B cell (primary cell): ENCODE measurements around the gene CTNND1. TPM values are rescaled to one million over a fixed set of nuclear protein-coding genes. Genes with fewer than 3 reads are reported as not detected.

ENCODE experiments used
- ATAC-seq: fragments of 200-7000 bp; cut with Tn5 transposase; one replicate; pipeline ENCODE4 v1.10.0; 2021; ENCODE audit warnings: low read depth, mild to moderate bottlenecking, moderate number of reproducible peaks, moderate library complexity
- CTCF ChIA-PET: fragments of 350-600 bp; sonication (Branson Sonifier 250); formaldehyde crosslinking; loops from one replicate; lab custom pipeline; 2021; ENCODE audit warnings: antibody characterized with exemption, inconsistent platforms; lab: Charles Lee
- POLR2A ChIA-PET: fragments of 350-600 bp; sonication (Branson Sonifier 250); formaldehyde crosslinking; loops from one replicate; lab custom pipeline; 2021; ENCODE audit warnings: antibody characterized with exemption; lab: Charles Lee
- DNase-seq: peaks from one replicate; pipeline ENCODE4 v3.0.0; 2013
- H2AFZ ChIP-seq: 2 replicates; pipeline ENCODE4 v1.6.1; 2012; ENCODE audit warnings: mild to moderate bottlenecking, low read depth, low read length; ENCODE audit not compliant: insufficient read depth, poor library complexity, severe bottlenecking
- H3K27ac ChIP-seq, 2 donors: 1 replicate in 1 of 2; 2 replicates in 1 of 2; pipeline ENCODE4 v1.5.1; 2012 to 2013; ENCODE audit warnings: low read length in 2 of 2, mild to moderate bottlenecking in 2 of 2, moderate library complexity in 1 of 2
- H3K27me3 ChIP-seq, 4 experiments: fragments of 200-600 bp in 1 of 4; sonication (generic) in 1 of 4; replicated peaks in 1 of 4; 1 replicate in 2 of 4; 2 replicates in 2 of 4; pipeline versions ENCODE4 v1.6.1 to v1.7.0; 2013 to 2016; ENCODE audit warnings: low read length in 3 of 4, mild to moderate bottlenecking in 2 of 4, mixed read lengths in 1 of 4, moderate library complexity in 1 of 4; ENCODE audit not compliant: insufficient read depth in 4 of 4, control insufficient read depth in 3 of 4; ENCODE audit errors: control extremely low read depth in 1 of 4
- H3K36me3 ChIP-seq, 2 experiments: replicated peaks in 1 of 2; 1 replicate in 1 of 2; 2 replicates in 1 of 2; pipeline versions ENCODE4 v1.6.1 to v1.7.1; 2013; ENCODE audit warnings: low read length in 1 of 2; ENCODE audit not compliant: insufficient read depth in 2 of 2, control insufficient read depth in 1 of 2; ENCODE audit errors: control extremely low read depth in 1 of 2, extremely low read depth in 1 of 2
- H3K4me1 ChIP-seq, 2 donors: fragments of 200-600 bp in 1 of 2; sonication (generic) in 1 of 2; 1 replicate in 1 of 2; 2 replicates in 1 of 2; pipeline versions ENCODE4 v1.5.1 to v1.6.1; 2013 to 2017; ENCODE audit warnings: low read length in 2 of 2; ENCODE audit not compliant: control insufficient read depth in 2 of 2, insufficient read depth in 2 of 2
- H3K4me2 ChIP-seq: replicated peaks from 2 replicates; pipeline ENCODE3; 2012; ENCODE audit warnings: mild to moderate bottlenecking, low read depth, low read length; ENCODE audit not compliant: poor library complexity, severe bottlenecking
- H3K4me3 ChIP-seq, 5 experiments: fragments of 200-600 bp in 1 of 5; sonication (generic) in 1 of 5; 1 replicate in 3 of 5; 2 replicates in 2 of 5; pipeline versions ENCODE4 v1.5.1 to v1.7.0; 2011 to 2016; ENCODE audit warnings: low read length in 4 of 5, mild to moderate bottlenecking in 4 of 5, low read depth in 2 of 5, control low read depth in 1 of 5, moderate library complexity in 1 of 5; ENCODE audit not compliant: insufficient read depth in 1 of 5; ENCODE audit errors: control extremely low read depth in 1 of 5, extremely low read depth in 1 of 5
- H3K79me2 ChIP-seq: fragments of 200-600 bp; sonication (generic); one replicate; pipeline ENCODE4 v1.6.0; 2016; ENCODE audit warnings: low read length; ENCODE audit not compliant: control insufficient read depth, insufficient read depth
- H3K9ac ChIP-seq: fragments of 200-600 bp; sonication (generic); 2 replicates; pipeline ENCODE4 v1.6.1; 2017; ENCODE audit warnings: mild to moderate bottlenecking, low read length, moderate library complexity
- H3K9me3 ChIP-seq, 3 donors: one replicate each; pipeline versions ENCODE4 v1.6.1 to v1.7.1; 2013; ENCODE audit warnings: low read length in 2 of 3; ENCODE audit not compliant: control insufficient read depth in 2 of 3, insufficient read depth in 1 of 3; ENCODE audit errors: control extremely low read depth in 1 of 3
- H4K20me1 ChIP-seq: 2 replicates; pipeline ENCODE4 v1.6.0; 2012; ENCODE audit warnings: mild to moderate bottlenecking, low read length; ENCODE audit not compliant: insufficient read depth, control insufficient read depth, poor library complexity, severe bottlenecking
- H3K27ac Mint-ChIP-seq: one replicate; pipeline ENCODE4 v1.8.0; 2021; ENCODE audit warnings: mixed read lengths
- H3K27me3 Mint-ChIP-seq: one replicate; pipeline ENCODE4 v1.8.0; 2021; ENCODE audit warnings: mixed read lengths
- H3K4me1 Mint-ChIP-seq: one replicate; pipeline ENCODE4 v1.8.0; 2021; ENCODE audit warnings: mixed read lengths
- H3K4me3 Mint-ChIP-seq: one replicate; pipeline ENCODE4 v1.8.0; 2021; ENCODE audit warnings: mixed read lengths
- H3K9me3 Mint-ChIP-seq: one replicate; pipeline ENCODE4 v1.8.0; 2022; ENCODE audit warnings: mixed read lengths; ENCODE audit not compliant: insufficient read depth
- EZH2 ChIP-seq: IDR thresholded peaks from 2 replicates; pipeline ENCODE4 v1.6.1; 2012; ENCODE audit warnings: borderline replicate concordance, low read depth, mild to moderate bottlenecking, moderate library complexity, low read length; ENCODE audit not compliant: insufficient read depth, poor library complexity, severe bottlenecking
- WGBS: methylation state at CpG from one replicate; pipeline ENCODE4 v1.1.5; 2013; ENCODE audit warnings: missing lambda C conversion rate; ENCODE audit not compliant: insufficient coverage; 5-methylcytosine and 5-hydroxymethylcytosine counted together
- intact Hi-C: fragments of 100-400 bp; cut with micrococcal nuclease; formaldehyde crosslinking; loops from one replicate; pipeline ENCODE4 v1.10.0; 2022
- polyA plus RNA-seq: library from polyadenylated mRNA; depleted of rRNA; stranded (reverse); fragments of >200 nt; gene quantifications from 2 replicates; pipeline ENCODE4 v1.2.3, GENCODE V29; 2012
- total RNA-seq, 2 donors: library from RNA; stranded (reverse); fragments of 120-200 nt in 1 of 2; gene quantifications; 1 replicate in 1 of 2; 2 replicates in 1 of 2; pipeline versions ENCODE4 v1.2.3 to v1.2.4, GENCODE V29; 2013 to 2022
- TF ChIP-seq, protein P1 (sequence below): fragments of 200-600 bp; IDR thresholded peaks from one replicate; pipeline ENCODE4 v1.8.0; 2022; ENCODE audit warnings: antibody characterized with exemption, mild to moderate bottlenecking

The CTNND1 gene
- total and polyA plus RNA-seq, 2 donors (not counting 1 experiment from before 2014, with no cell fraction given): 12.1 to 54.4 TPM

DNA sequence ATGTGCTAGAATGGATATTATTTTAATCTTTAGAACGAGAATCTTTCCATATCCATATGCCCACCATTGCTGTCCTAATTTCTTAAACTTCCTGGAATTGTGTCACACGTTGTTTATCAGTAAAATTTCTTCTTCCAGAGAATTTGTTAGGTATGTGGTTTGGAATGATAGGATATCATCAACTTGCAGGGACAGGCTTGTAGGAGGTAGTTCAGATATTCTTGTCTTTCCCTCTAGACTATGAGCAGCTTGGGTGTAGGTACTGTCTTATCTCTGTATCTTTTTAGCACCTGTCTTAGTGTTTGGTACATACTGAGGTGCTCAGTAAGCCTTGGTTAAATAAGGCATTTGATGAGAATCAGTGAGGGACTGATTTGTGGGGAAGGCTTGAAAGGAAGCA lies 3.4 kb downstream of the CTNND1 start:
- no peak for TF ChIP-seq EZH2
- TF ChIP-seq, protein P1, sequence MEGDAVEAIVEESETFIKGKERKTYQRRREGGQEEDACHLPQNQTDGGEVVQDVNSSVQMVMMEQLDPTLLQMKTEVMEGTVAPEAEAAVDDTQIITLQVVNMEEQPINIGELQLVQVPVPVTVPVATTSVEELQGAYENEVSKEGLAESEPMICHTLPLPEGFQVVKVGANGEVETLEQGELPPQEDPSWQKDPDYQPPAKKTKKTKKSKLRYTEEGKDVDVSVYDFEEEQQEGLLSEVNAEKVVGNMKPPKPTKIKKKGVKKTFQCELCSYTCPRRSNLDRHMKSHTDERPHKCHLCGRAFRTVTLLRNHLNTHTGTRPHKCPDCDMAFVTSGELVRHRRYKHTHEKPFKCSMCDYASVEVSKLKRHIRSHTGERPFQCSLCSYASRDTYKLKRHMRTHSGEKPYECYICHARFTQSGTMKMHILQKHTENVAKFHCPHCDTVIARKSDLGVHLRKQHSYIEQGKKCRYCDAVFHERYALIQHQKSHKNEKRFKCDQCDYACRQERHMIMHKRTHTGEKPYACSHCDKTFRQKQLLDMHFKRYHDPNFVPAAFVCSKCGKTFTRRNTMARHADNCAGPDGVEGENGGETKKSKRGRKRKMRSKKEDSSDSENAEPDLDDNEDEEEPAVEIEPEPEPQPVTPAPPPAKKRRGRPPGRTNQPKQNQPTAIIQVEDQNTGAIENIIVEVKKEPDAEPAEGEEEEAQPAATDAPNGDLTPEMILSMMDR: no peak
- no peaks in the 10 kb centered on the region for H3K27me3 ChIP-seq
- ATAC-seq: no peak
- H3K4me1 ChIP-seq: peaks cover 15 to 19% of the 10 kb centered on the region in 2 donors
- H3K4me3 ChIP-seq: no peak overlapping the region
- H4K20me1 ChIP-seq: no peaks in the 10 kb centered on the region
- no peak overlapping the region for H3K9ac ChIP-seq
- H3K27ac Mint-ChIP-seq: no peak overlapping the region
- no peak for DNase-seq
- H3K4me2 ChIP-seq: no peak overlapping the region
- intact Hi-C loops: no loop called here
- H3K27ac ChIP-seq: no peak overlapping the region
- no peaks in the 10 kb centered on the region for H3K27me3 Mint-ChIP-seq
- WGBS: no CpG with 5 or more reads among the region's 2 CpGs
- CTCF ChIA-PET: interaction anchor here (1.0 to 6.0 kb wide), 3 partner anchors 13 to 35 kb away, joined by 4 to 68 read pairs (median 6); partner anchors contain the start of gene BTBD18
- H3K9me3 ChIP-seq: no peaks in the 10 kb centered on the region
- H3K4me1 Mint-ChIP-seq: peaks cover 30% of the 10 kb centered on the region
- no peaks in the 10 kb centered on the region for H3K9me3 Mint-ChIP-seq
- H3K36me3 ChIP-seq: no peaks in the 10 kb centered on the region
- H2AFZ ChIP-seq: no peak overlapping the region
- POLR2A ChIA-PET: no interaction called here
- no peak overlapping the region for H3K4me3 Mint-ChIP-seq
- H3K79me2 ChIP-seq: peaks cover 76% of the 10 kb centered on the region

DNA sequence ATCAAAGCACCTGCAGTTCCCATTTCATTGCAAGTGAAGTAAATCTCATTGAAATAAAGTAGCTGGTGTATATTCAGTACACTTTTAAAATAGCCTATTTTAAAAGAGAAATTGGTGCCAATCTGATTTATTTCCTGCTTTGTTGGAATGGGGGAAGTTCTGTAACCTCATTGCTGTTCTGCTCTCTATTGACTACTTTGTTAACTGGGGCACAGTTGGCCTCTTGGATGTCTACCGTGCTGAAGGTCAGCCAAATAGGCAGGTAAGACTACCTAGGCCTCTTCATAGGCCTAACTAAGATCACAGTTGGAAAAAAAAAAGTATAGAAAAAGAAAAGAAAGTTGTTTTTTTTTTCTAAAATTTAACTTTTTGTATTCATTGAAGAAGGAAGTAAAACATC lies 9.2 kb downstream of the CTNND1 start:
- no peak for TF ChIP-seq EZH2
- TF ChIP-seq, protein P1: no peak
- Histone ChIP-seq H3K27me3 (no peaks in the 10 kb centered on the region), H3K79me2 (peaks cover 82% of the 10 kb centered on the region), H3K36me3 (no peaks in the 10 kb centered on the region), H4K20me1 (no peaks in the 10 kb centered on the region), H3K27ac (peak overlapping the region in 1 of 2 donors; percentile 59), H3K4me3 (no peak overlapping the region), H3K4me2 (no peak overlapping the region), H3K9ac (no peak overlapping the region), H3K4me1 (peaks cover 4 to 9% of the 10 kb centered on the region in 2 donors), H2AFZ (no peak overlapping the region), H3K9me3 (no peaks in the 10 kb centered on the region)
- ATAC-seq (no peak), DNase-seq (no peak)
- ChIA-PET POLR2A (no interaction called here), CTCF (interaction anchor here (0.7 to 0.8 kb wide), 2 partner anchors 30 to 1448 kb away, joined by 4 to 5 read pairs; no protein-coding TSS in a partner anchor)
- intact Hi-C loops: no loop called here
- Mint-ChIP-seq H3K9me3 (no peaks in the 10 kb centered on the region), H3K4me3 (no peak overlapping the region), H3K27ac (no peak overlapping the region), H3K27me3 (no peaks in the 10 kb centered on the region), H3K4me1 (peaks cover 13% of the 10 kb centered on the region)
- WGBS: no CpG with 5 or more reads among the region's 1 CpG
